DND-41 (cell line): ENCODE results near the gene AIF1L.

ENCODE experiments used
- EZH2 ChIP-seq: IDR thresholded peaks from 3 replicates; pipeline ENCODE4 v1.6.1; 2012; ENCODE audit warnings: borderline replicate concordance, low read depth, mild to moderate bottlenecking, moderate library complexity, low read length, inconsistent platforms; ENCODE audit not compliant: severe bottlenecking
- TF ChIP-seq, protein P1 (sequence below): IDR thresholded peaks from 2 replicates; pipeline ENCODE4 v1.5.1; 2012; ENCODE audit warnings: borderline replicate concordance, low read length, moderate library complexity, mild to moderate bottlenecking; ENCODE audit not compliant: poor library complexity, severe bottlenecking; ENCODE audit errors: extremely low read depth

DNA sequence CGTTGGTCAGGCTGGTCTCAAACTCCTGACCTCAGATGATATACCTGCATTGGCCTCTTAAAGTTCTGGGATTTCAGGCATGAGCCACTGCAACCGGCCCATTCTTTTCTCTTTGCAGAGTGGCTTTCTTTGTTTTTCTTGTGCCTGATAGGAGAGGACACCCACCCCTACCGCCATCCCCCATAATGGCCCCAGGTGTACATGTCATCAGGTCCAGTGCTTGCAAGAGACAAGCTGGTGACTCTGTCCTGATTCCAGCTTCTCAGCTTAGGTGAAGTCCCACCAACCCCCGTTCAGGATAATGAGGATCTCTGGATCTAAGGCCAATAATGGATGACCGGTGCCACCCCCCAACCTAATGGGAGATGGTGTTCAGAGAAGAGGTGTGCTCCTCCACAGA is 2.3 kb upstream of the AIF1L start:
- TF ChIP-seq, protein P1, sequence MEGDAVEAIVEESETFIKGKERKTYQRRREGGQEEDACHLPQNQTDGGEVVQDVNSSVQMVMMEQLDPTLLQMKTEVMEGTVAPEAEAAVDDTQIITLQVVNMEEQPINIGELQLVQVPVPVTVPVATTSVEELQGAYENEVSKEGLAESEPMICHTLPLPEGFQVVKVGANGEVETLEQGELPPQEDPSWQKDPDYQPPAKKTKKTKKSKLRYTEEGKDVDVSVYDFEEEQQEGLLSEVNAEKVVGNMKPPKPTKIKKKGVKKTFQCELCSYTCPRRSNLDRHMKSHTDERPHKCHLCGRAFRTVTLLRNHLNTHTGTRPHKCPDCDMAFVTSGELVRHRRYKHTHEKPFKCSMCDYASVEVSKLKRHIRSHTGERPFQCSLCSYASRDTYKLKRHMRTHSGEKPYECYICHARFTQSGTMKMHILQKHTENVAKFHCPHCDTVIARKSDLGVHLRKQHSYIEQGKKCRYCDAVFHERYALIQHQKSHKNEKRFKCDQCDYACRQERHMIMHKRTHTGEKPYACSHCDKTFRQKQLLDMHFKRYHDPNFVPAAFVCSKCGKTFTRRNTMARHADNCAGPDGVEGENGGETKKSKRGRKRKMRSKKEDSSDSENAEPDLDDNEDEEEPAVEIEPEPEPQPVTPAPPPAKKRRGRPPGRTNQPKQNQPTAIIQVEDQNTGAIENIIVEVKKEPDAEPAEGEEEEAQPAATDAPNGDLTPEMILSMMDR = no peak
- TF ChIP-seq EZH2 = no peak
